GM18907 (cell line): ENCODE measurements around the gene EML6.

Experiments
- ATAC-seq: cut with Tn5 transposase; IDR thresholded peaks from one replicate; pipeline ENCODE4 v1.9.1; 2021; ENCODE audit warnings: mild to moderate bottlenecking, moderate library complexity; ENCODE audit not compliant: unreplicated experiment

EML6 gene

DNA sequence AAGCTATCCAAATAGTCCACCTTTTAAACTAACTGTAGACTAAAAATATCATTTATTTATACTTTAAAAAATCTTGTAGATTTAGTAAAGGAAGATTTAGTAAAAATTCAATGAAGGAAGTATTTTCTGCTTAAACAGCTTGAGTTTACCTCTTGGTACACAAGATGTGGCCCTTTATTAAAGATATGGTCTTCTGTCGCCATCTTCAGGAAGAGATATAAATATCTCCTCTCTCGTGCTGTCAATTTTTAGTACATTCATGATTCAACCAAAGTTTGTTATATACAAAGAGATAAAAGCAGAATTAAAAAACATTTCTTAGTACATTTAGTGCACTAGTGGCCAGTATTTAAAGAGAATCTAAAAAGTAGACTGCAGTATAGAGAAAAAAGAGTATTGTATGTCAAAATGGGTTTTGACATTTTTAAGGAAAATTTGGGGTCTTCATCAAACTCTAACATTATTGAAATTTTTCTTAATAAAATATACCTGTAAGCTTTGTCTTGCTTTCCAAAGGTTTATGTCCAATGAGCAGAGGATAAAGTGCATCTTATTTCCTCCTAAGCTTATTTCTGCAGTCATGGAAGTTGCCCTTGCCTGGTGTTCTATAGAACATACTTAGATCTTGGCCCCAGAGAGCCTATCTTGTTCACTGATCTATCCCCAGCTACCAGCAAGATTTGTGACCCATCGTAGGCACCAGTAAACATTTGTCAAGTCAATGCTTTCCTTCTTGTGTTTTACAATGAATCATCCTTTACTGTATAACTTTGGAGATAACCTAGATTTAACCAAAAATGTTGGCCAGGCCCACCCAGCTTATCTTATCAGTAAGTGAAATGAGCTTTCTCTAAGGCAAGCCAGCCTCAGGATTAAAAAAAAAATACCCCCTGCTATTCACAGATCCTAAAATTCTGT is 18.5 kb upstream of the EML6 start:
- ATAC-seq, result peak; percentile 63

DNA sequence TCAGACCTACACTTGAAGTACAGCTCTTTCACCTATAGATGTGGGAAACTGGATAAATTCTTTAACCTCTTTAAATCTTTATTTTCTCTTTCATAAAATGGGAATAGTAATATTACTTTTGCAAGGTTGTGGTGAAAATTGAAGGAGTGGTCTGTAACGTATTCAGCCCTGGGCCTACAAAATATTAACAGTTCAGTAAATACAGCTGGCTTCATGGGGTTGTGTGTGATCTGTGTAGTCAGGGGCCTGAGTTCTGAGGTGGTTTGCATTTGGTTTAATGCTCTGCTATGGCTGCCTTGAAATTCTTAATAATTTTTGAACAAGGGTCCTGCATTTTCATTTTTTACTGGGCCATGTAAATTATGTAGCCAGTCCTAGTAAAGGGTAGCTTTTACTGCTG is 16.8 kb upstream of the EML6 start:
- no peak for ATAC-seq

- no peak for ATAC-seq
Observed at GRCh38 chr2:54708584-54709335, 14.7 kb upstream of the EML6 start.

DNA sequence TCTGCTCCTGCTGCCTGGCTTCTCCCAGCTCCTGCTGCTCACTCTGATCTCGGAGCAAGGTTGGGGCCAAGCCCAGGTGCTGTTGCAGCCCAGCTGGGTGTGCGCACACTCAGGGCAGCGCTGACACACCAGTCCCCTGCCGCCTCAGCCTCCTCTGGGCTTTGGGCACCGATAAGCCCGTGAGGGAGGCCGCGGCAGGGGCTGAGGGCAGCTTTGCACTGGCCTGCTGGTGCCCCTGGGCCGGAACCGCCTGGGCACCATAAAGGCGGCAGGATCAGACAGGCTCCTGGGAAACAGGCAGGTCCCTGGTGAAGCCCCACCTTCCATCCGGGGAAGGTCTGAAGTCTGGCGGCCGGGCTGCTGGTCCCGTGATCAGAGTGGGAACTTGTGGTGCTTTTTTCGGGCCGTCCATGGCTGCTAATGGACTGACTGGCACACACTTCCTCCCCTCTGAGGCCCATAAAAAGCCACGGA is 14.1 kb upstream of the EML6 start:
- ATAC-seq, result no peak

- no peak for ATAC-seq
Observed at GRCh38 chr2:54710216-54710615, 13.2 kb upstream of the EML6 start.

DNA sequence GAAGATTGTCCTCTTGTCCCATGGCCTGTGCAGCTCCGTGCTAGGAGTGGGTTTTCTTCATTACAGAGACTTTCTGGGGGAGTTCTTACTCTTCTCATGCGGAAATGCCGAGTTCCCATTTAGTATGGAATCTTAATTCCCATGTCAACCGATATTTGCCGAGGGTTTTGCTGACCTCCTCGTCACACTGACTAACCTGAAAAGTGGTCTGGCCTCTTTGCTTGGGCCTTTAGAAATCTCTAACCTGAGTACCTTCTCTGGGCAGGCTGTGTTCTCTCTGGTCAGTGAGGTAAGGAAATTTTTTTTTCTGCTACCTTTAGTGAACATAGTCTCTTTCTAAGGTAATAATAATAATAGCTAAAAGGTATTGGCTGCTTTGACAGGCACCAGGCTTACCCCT is 10.9 kb upstream of the EML6 start:
- no peak for ATAC-seq

DNA sequence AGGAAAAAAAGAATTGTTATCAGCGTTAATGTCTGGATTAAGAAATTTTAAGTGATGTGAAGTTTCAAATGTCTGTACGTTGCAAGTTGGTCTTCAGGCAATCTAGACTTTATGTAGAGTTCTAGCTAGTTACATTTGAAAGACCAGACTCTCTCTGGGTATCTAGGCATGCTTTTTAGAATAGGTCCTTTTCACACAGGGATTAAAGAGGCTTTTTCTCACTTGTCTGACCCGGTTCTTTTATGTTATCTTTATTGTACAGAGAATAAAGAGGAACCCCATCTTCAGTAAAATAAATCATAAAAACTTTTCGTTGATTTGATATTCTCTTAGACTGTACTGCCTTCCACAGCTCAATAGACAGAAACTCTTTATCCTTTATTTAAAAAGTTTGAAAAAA is 8.5 kb upstream of the EML6 start:
- no peak for ATAC-seq

GRCh38 chr2:54716375-54716774 is 7.1 kb upstream of the EML6 start:
- ATAC-seq, result no peak

- no peak for ATAC-seq
Observed at GRCh38 chr2:54720563-54720962, 2.9 kb upstream of the EML6 start.

DNA sequence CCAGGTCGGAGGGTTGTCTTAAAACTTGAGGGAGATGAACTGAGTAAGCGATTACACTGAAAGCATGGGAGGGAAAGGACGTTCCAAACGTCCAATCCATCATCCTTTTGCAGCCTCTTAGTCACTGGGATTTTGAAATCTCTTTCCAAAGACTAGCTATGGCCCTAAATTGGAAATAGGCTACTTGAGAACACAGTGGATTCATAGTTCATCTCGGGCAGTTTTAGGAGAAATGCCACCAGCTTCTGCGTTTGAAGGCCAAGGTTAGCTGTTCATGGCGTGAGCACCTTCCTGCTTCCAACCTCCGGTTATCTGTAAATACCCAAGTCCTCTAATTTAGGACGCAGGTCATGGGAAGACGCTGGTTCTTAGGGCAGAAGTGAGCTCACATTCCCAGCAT is 821 bp upstream of the EML6 start:
- no peak for ATAC-seq

- no peak for ATAC-seq
Observed at GRCh38 chr2:54723996-54724559, 616 bp downstream of the EML6 start.

GRCh38 chr2:54724560-54725342 is 1.3 kb downstream of the EML6 start:
- ATAC-seq, result no peak

- no peak for ATAC-seq
Observed at GRCh38 chr2:54725343-54726099, 2.1 kb downstream of the EML6 start.

DNA sequence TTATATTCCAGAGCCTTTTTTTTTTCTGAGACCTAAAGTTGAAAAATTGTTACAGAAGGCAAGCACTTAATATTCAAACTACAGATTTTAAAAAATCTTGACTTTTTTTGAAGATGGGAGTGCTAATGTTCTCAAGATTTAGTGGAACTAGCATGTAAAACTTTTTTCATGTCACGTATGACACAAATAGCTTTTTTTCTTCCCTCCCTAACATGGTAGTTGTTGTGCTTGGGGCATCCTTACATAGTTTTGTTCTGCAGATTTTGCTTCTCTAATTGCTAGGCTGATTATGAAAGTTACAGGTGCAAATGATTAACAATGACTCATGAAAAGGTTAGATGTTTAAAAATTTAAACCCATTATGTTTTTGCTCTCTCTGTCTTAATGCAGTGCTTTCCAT is 3.0 kb downstream of the EML6 start:
- no peak for ATAC-seq

GRCh38 chr2:54726940-54727339 is 3.5 kb downstream of the EML6 start:
- ATAC-seq, result no peak

DNA sequence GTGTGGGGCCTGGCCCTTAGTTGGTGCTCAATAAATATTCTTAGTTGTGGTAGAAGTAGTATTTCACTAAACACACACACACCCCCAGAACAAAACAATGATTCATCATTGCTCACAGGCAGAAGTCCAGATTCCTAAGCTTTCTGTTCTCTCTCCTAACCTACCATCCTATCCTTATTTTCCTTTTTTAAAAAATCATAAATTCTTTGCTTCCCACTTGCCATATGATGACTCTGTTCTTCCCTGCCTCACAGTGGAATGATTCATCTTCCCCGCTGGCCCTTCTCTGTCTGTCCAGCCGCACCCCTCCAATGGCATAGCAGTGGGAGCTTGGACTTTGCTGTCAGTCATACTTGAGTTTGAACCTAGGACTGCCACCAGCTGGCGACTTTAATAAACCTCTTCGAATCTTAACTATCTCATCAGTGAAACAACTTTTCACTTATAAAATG is 5.2 kb downstream of the EML6 start:
- no peak for ATAC-seq

GRCh38 chr2:54735636-54736035 is 12.2 kb downstream of the EML6 start:
- no peak for ATAC-seq

DNA sequence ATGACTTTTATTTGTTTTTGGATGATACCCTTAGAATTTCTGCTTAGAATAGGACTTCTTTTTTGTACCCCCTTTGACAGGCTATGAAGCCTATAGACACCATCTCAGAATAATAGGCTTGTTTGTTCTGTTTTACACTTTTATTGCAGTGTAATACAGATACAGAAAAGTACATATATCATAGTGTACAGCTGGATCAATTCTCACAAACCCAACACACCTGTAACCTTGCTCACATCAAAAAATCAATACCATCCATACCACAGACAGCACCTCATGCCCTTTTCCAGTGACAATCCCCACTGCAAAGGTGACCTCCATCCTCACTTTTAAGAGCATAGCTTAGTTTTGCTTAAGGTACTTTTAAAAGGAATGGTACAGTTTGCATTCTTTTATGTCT is 14.8 kb downstream of the EML6 start:
- no peak for ATAC-seq

DNA sequence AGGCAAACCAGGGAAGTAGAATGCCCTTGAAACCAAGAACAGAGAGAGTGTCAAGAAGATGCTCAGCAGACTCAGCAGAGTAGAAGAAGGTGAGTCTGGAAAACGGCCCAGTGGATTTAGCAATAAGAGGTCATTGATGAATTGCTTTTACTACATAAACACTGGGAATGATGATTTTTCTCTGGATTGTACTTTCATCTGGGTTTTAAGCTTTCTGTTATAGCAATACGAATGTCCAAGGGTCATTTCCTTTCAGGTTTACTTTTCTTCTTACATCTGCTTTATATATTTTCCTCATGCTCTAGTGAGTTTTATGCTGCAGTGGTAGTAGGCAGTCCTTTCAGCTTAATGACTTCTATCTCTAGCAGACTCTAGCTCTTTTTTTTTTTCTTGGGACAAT is 16.9 kb downstream of the EML6 start:
- no peak for ATAC-seq

- no peak for ATAC-seq
Observed at GRCh38 chr2:54741250-54741649, 17.8 kb downstream of the EML6 start.
